ENCODE results near the gene RNF7. TPM values are rescaled to one million over a fixed set of nuclear protein-coding genes. Genes with fewer than 3 reads are reported as not detected.

The RNF7 gene
- total and polyA plus RNA-seq, 2 of the 13 experiments (the other 11 are each of a cell fraction or from before 2014, with no cell fraction given), result 66.4 to 94.7 TPM

DNA sequence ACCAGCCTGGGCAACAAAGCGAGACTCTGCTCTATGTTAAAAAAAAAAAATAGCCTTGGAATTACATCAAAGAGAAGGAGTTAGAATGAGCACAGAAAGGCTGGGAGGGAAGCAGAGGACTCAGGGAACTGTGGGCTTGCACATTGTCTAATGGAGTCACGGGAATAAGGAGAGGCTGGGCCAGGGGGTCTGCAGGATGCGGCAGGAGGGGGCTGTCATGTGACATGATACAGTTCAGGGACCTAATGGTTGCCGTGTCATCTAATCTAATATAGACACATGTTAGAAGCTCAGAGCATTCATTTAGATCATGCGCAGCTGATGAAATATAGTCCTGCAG, 57.6 kb downstream of the RNF7 start:
- H3K79me2 ChIP-seq (ENCODE audit: insufficient read depth, low read length), result no peaks in the 10 kb centered on the region
- H3K9me3 ChIP-seq (ENCODE audit: low read length), result no peaks in the 10 kb centered on the region
- TF ChIP-seq ZNF850 (CRISPR knock-in tag; conservative IDR thresholded peaks at IDR 0.05), result no peak
- DNase-seq (ENCODE audit: low spot score), result no peak
- H3K4me3 ChIP-seq (replicated peaks in 1 of 3; ENCODE audit: insufficient read depth in 1 of 3, low read depth in 2 of 3, low read length in 3 of 3), result no peak overlapping the region
- no peak overlapping the region for H3K9ac ChIP-seq (ENCODE audit: insufficient read depth, low read depth, low read length)
- no peak overlapping the region for H2AFZ ChIP-seq (ENCODE audit: low read length)
- no peaks in the 10 kb centered on the region for H4K20me1 ChIP-seq (ENCODE audit: insufficient read depth, low read length)
- 48% methylated on average over 3 of the region's 5 CpGs for WGBS (ENCODE audit: low lambda C conversion rate)
- BruUV-seq (replicated peaks), result no TSS peak
- ChIA-PET CTCF (ENCODE audit: low intra/inter-chr PET ratio, low total read pairs) (no interaction called here), POLR2A (no interaction called here)
- no peak for FAIRE-seq
- H3K27me3 ChIP-seq (ENCODE audit: control insufficient read depth in 1 of 2, insufficient read depth in 2 of 2, low read length in 2 of 2), result peaks cover 0 to 9% of the 10 kb centered on the region in 2 experiments; a peak in 2 of 5 replicates
- H3K36me3 ChIP-seq (replicated peaks in 1 of 2; ENCODE audit: control insufficient read depth in 1 of 2, insufficient read depth in 2 of 2, low read length in 2 of 2), result no peaks in the 10 kb centered on the region
- no peak overlapping the region for H3K4me2 ChIP-seq (ENCODE audit: low read depth, low read length)
- intact Hi-C loops (cut with micrococcal nuclease; ENCODE audit: unreplicated experiment) (no loop called here), in situ Hi-C loops (cut with HindIII; ENCODE audit: extremely low pct_ligation_motif_present, low pct_unique_long_range_greater_than_20kb) (no loop called here)
- H3K4me1 ChIP-seq (ENCODE audit: insufficient read depth, low read length), result peaks cover 24% of the 10 kb centered on the region
- no peak for ATAC-seq
- no peak overlapping the region for H3K27ac ChIP-seq (ENCODE audit: extremely low read length, insufficient read depth, low read length)

DNA sequence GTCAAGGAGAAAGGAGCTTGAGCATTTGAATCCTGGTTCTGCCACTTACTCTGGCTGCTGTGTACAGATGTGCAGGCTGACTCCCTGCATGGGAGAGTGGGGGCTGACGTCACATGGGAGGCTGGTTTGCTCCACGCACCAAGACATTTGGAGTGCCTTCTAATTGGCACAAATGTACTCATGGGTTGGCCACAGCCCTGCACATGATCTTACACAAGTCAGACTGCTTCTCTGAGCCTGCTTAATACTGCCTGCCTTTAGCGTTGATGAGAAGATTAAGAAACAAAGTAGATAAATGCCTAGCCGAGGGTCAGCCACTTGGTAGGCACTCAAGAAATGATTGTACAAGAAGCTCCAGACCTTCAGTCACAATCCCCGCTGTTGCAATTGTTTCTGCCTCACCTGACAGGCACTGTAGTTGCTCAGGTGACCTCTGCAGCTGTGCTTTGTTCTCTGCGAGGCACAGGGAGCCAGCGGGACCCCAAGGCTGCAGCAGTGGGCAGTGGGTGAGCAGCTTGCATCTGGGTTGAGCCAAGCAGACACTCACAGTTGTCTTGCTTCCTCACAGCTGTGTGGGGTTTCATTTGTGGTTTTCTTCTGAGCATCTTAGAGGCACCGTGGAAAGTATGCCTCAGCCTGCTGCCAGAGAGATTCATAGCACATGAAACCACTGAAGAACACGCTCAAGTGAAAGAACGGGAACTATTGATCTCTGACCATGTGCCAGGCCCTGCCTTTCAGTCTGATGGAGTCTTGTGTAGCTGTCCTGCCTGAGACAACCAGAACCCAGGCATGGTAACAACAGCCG, 58.2 kb downstream of the RNF7 start:
- ChIA-PET POLR2A (no interaction called here), CTCF (ENCODE audit: low intra/inter-chr PET ratio, low total read pairs) (no interaction called here)
- WGBS (ENCODE audit: low lambda C conversion rate), result 22% methylated on average over 11 of the region's 11 CpGs
- intact Hi-C loops (cut with micrococcal nuclease; ENCODE audit: unreplicated experiment) (no loop called here), in situ Hi-C loops (cut with HindIII; ENCODE audit: extremely low pct_ligation_motif_present, low pct_unique_long_range_greater_than_20kb) (no loop called here)
- no peak for FAIRE-seq
- Histone ChIP-seq H3K4me2 (ENCODE audit: low read depth, low read length) (peak overlapping the region; percentile 19; the same call in 1 of the 2 replicates), H4K20me1 (ENCODE audit: insufficient read depth, low read length) (no peaks in the 10 kb centered on the region), H3K4me3 (replicated peaks in 1 of 3; ENCODE audit: insufficient read depth in 1 of 3, low read depth in 2 of 3, low read length in 3 of 3) (no peak overlapping the region), H3K4me1 (ENCODE audit: insufficient read depth, low read length) (peaks cover 24% of the 10 kb centered on the region), H3K27me3 (ENCODE audit: control insufficient read depth in 1 of 2, insufficient read depth in 2 of 2, low read length in 2 of 2) (peaks cover 0 to 9% of the 10 kb centered on the region in 2 experiments; a peak in 2 of 5 replicates), H3K9me3 (ENCODE audit: low read length) (no peaks in the 10 kb centered on the region), H3K27ac (ENCODE audit: extremely low read length, insufficient read depth, low read length) (no peak overlapping the region), H3K79me2 (ENCODE audit: insufficient read depth, low read length) (no peaks in the 10 kb centered on the region), H3K36me3 (replicated peaks in 1 of 2; ENCODE audit: control insufficient read depth in 1 of 2, insufficient read depth in 2 of 2, low read length in 2 of 2) (no peaks in the 10 kb centered on the region), H2AFZ (ENCODE audit: low read length) (no peak overlapping the region), H3K9ac (ENCODE audit: insufficient read depth, low read depth, low read length) (no peak overlapping the region)
- DNase-seq (ENCODE audit: low spot score), result no peak
- TF ChIP-seq PCBP2 (optimal IDR thresholded peaks at IDR 0.05; ENCODE audit: low read depth, low read length, poor library complexity, severe bottlenecking) (no peak), ZNF33A (CRISPR knock-in tag; IDR thresholded peaks at IDR 0.05; ENCODE audit: borderline replicate concordance) (no peak), HDAC1 (CRISPR knock-in tag; IDR thresholded peaks at IDR 0.05) (no peak), PHF20 (CRISPR knock-in tag; IDR thresholded peaks at IDR 0.05) (0 out of 2 replicates have a peak, but pooled peaks have one; percentile 20), CREB1 (IDR thresholded peaks at IDR 0.05) (peak; percentile 77), CREB1 (CRISPR knock-in tag; IDR thresholded peaks at IDR 0.05) (no peak), NR1H2 (CRISPR knock-in tag; IDR thresholded peaks at IDR 0.05; ENCODE audit: borderline replicate concordance, low read depth) (no peak), MEF2D (CRISPR knock-in tag; IDR thresholded peaks at IDR 0.05) (no peak)
- TF ChIP-seq, protein P1, sequence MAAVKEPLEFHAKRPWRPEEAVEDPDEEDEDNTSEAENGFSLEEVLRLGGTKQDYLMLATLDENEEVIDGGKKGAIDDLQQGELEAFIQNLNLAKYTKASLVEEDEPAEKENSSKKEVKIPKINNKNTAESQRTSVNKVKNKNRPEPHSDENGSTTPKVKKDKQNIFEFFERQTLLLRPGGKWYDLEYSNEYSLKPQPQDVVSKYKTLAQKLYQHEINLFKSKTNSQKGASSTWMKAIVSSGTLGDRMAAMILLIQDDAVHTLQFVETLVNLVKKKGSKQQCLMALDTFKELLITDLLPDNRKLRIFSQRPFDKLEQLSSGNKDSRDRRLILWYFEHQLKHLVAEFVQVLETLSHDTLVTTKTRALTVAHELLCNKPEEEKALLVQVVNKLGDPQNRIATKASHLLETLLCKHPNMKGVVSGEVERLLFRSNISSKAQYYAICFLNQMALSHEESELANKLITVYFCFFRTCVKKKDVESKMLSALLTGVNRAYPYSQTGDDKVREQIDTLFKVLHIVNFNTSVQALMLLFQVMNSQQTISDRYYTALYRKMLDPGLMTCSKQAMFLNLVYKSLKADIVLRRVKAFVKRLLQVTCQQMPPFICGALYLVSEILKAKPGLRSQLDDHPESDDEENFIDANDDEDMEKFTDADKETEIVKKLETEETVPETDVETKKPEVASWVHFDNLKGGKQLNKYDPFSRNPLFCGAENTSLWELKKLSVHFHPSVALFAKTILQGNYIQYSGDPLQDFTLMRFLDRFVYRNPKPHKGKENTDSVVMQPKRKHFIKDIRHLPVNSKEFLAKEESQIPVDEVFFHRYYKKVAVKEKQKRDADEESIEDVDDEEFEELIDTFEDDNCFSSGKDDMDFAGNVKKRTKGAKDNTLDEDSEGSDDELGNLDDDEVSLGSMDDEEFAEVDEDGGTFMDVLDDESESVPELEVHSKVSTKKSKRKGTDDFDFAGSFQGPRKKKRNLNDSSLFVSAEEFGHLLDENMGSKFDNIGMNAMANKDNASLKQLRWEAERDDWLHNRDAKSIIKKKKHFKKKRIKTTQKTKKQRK (IDR thresholded peaks at IDR 0.05; ENCODE audit: low read length), result no peak
- BruUV-seq (replicated peaks), result no TSS peak
- ATAC-seq, result peak; percentile 31
